ENCODE data around the gene GRB14. TPM values are rescaled to one million over a fixed set of nuclear protein-coding genes. Genes with fewer than 3 reads are reported as not detected.

GRB14 gene
- total RNA-seq, 1 donor from 2014 or later: 11.1 TPM

- Histone ChIP-seq H3K27me3 (ENCODE audit: insufficient read depth, low read length) (no peaks in the 10 kb centered on the region), H3K4me3 (ENCODE audit: insufficient read depth, low read depth, low read length) (no peak overlapping the region), H3K4me2 (ENCODE audit: low read length) (no peak overlapping the region), H3K79me2 (ENCODE audit: insufficient read depth, low read length) (no peaks in the 10 kb centered on the region), H3K9ac (ENCODE audit: low read length) (no peak overlapping the region), H3K36me3 (ENCODE audit: insufficient read depth, low read length) (no peaks in the 10 kb centered on the region), H4K20me1 (ENCODE audit: insufficient read depth, low read length) (no peaks in the 10 kb centered on the region), H2AFZ (ENCODE audit: low read depth, low read length) (no peak overlapping the region), H3K4me1 (ENCODE audit: insufficient read depth, low read length) (peaks cover 7% of the 10 kb centered on the region), H3K27ac (ENCODE audit: low read depth, low read length) (no peak overlapping the region), H3K9me3 (ENCODE audit: insufficient read depth, low read depth, low read length) (no peaks in the 10 kb centered on the region)
- H3K36me3 Mint-ChIP-seq (ENCODE audit: low read depth, unreplicated experiment): peaks cover 21% of the 10 kb centered on the region
- no peak overlapping the region for H3K27ac Mint-ChIP-seq (ENCODE audit: unreplicated experiment)
- no peak for TF ChIP-seq EZH2 (IDR thresholded peaks at IDR 0.05; ENCODE audit: insufficient read depth, low read length)
- no peak for TF ChIP-seq CTCF (IDR thresholded peaks at IDR 0.05; ENCODE audit: insufficient read depth, low read depth, low read length)
- H3K4me1 Mint-ChIP-seq (ENCODE audit: low read depth, unreplicated experiment): peaks cover 18% of the 10 kb centered on the region
- DNase-seq (ENCODE audit: low read depth) (no peak), FAIRE-seq (no peak)
- H3K27me3 Mint-ChIP-seq (ENCODE audit: low read depth, unreplicated experiment): no peaks in the 10 kb centered on the region
- H3K9me3 Mint-ChIP-seq (ENCODE audit: unreplicated experiment): peaks cover 19% of the 10 kb centered on the region
- no peak overlapping the region for H3K4me3 Mint-ChIP-seq (ENCODE audit: unreplicated experiment)
These were observed 109.5 kb downstream of the GRB14 start for GRCh38 chr2:164511738-164512137.

DNA sequence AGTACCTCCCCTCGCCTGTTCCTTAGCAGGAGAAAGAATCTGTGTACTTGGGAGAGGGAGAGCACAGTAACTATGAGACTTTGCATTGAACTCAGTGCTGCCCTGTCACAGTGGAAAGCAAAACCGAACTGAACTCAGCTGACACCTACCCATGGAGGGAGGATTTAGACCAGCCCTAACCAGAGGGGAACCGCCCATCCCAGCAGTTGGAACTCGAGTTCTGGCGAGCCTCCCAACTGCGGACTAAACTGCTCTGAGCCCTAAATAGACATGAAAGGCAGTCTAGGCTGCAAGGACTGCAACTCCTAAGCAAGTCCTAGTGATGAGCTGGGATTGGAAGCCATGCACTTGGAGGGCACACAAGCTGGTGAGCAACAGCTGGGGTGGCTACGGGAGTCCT lies 110.4 kb downstream of the GRB14 start:
- H3K27me3 Mint-ChIP-seq (ENCODE audit: low read depth, unreplicated experiment): no peaks in the 10 kb centered on the region
- peaks cover 14% of the 10 kb centered on the region for H3K9me3 Mint-ChIP-seq (ENCODE audit: unreplicated experiment)
- Histone ChIP-seq H3K4me2 (ENCODE audit: low read length) (no peak overlapping the region), H3K4me3 (ENCODE audit: insufficient read depth, low read depth, low read length) (no peak overlapping the region), H3K36me3 (ENCODE audit: insufficient read depth, low read length) (no peaks in the 10 kb centered on the region), H3K27ac (ENCODE audit: low read depth, low read length) (no peak overlapping the region), H3K9me3 (ENCODE audit: insufficient read depth, low read depth, low read length) (no peaks in the 10 kb centered on the region), H4K20me1 (ENCODE audit: insufficient read depth, low read length) (no peaks in the 10 kb centered on the region), H3K4me1 (ENCODE audit: insufficient read depth, low read length) (peaks cover 7% of the 10 kb centered on the region), H3K79me2 (ENCODE audit: insufficient read depth, low read length) (no peaks in the 10 kb centered on the region), H3K27me3 (ENCODE audit: insufficient read depth, low read length) (no peaks in the 10 kb centered on the region), H3K9ac (ENCODE audit: low read length) (no peak overlapping the region), H2AFZ (ENCODE audit: low read depth, low read length) (no peak overlapping the region)
- TF ChIP-seq EZH2 (IDR thresholded peaks at IDR 0.05; ENCODE audit: insufficient read depth, low read length): no peak
- TF ChIP-seq CTCF (IDR thresholded peaks at IDR 0.05; ENCODE audit: insufficient read depth, low read depth, low read length): no peak
- FAIRE-seq (no peak), DNase-seq (ENCODE audit: low read depth) (no peak)
- no peak overlapping the region for H3K27ac Mint-ChIP-seq (ENCODE audit: unreplicated experiment)
- H3K4me3 Mint-ChIP-seq (ENCODE audit: unreplicated experiment): no peak overlapping the region
- H3K4me1 Mint-ChIP-seq (ENCODE audit: low read depth, unreplicated experiment): peaks cover 18% of the 10 kb centered on the region
- H3K36me3 Mint-ChIP-seq (ENCODE audit: low read depth, unreplicated experiment): peaks cover 20% of the 10 kb centered on the region

DNA sequence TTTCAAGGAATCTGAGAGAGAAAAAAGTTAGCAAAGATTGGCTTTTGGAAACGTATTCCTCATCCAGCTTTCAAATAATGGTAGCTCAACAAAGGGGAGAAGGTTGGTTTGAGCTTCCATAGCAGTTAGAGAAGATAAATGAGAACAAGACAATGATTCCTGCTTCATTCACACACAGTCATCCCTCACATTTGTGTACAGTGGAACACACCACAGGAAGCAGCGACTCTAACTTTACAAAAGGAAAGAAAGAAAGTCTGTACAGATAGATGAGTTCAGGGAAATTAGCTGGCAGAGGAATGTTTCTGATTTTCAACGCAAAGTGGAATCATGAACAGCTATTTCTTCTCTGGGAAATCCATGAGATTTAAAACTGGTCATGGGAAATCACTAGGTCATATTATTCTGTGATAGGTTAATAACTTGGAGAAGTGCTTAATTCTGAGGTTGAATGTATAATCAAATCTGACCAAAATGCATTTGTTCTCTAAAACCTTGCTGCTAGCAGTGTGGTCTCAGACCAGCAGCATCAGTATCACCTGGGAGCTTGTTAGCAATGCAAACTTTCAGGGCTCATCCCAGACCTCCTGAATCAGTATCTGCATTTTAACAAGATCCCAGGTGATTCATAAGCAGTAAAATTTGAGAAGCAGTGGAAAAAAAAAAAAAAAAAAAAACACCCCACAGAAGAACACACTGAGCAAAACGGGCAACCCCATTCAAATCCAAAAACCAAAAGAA lies 112.0 kb downstream of the GRB14 start:
- H3K27ac ChIP-seq (ENCODE audit: low read depth, low read length): no peak overlapping the region
- H3K4me1 ChIP-seq (ENCODE audit: insufficient read depth, low read length): peaks cover 3% of the 10 kb centered on the region
- no peaks in the 10 kb centered on the region for H3K79me2 ChIP-seq (ENCODE audit: insufficient read depth, low read length)
- FAIRE-seq: no peak
- Mint-ChIP-seq H3K4me1 (ENCODE audit: low read depth, unreplicated experiment) (peaks cover 10% of the 10 kb centered on the region), H3K9me3 (ENCODE audit: unreplicated experiment) (no peaks in the 10 kb centered on the region), H3K27ac (ENCODE audit: unreplicated experiment) (no peak overlapping the region), H3K27me3 (ENCODE audit: low read depth, unreplicated experiment) (no peaks in the 10 kb centered on the region), H3K4me3 (ENCODE audit: unreplicated experiment) (no peak overlapping the region), H3K36me3 (ENCODE audit: low read depth, unreplicated experiment) (peaks cover 4% of the 10 kb centered on the region)
- no peaks in the 10 kb centered on the region for H3K9me3 ChIP-seq (ENCODE audit: insufficient read depth, low read depth, low read length)
- H3K4me2 ChIP-seq (ENCODE audit: low read length): no peak overlapping the region
- H3K9ac ChIP-seq (ENCODE audit: low read length): no peak overlapping the region
- no peak for DNase-seq (ENCODE audit: low read depth)
- no peaks in the 10 kb centered on the region for H3K36me3 ChIP-seq (ENCODE audit: insufficient read depth, low read length)
- no peak overlapping the region for H2AFZ ChIP-seq (ENCODE audit: low read depth, low read length)
- H4K20me1 ChIP-seq (ENCODE audit: insufficient read depth, low read length): no peaks in the 10 kb centered on the region
- H3K4me3 ChIP-seq (ENCODE audit: insufficient read depth, low read depth, low read length): no peak overlapping the region
- no peaks in the 10 kb centered on the region for H3K27me3 ChIP-seq (ENCODE audit: insufficient read depth, low read length)
- no peak for TF ChIP-seq EZH2 (IDR thresholded peaks at IDR 0.05; ENCODE audit: insufficient read depth, low read length)
- TF ChIP-seq CTCF (IDR thresholded peaks at IDR 0.05; ENCODE audit: insufficient read depth, low read depth, low read length): no peak
